Astrocyte of the cerebellum (primary cell): ENCODE results near the gene SERTAD2.

ENCODE experiments used
- DNase-seq: peaks from one replicate; pipeline ENCODE4 v3.0.0-alpha.2; 2011; ENCODE audit warnings: low read depth
- H3K4me3 ChIP-seq: 2 replicates; pipeline ENCODE4 v1.5.1; 2011; ENCODE audit warnings: mild to moderate bottlenecking, low read depth, low read length, moderate library complexity
- CTCF ChIP-seq: IDR thresholded peaks from 2 replicates; pipeline ENCODE4 v1.5.1; 2012; ENCODE audit warnings: low read length, low read depth, moderate library complexity, mild to moderate bottlenecking; ENCODE audit errors: missing control alignments
- in situ Hi-C: cut with HindIII; loops from 2 replicates; pipeline ENCODE4 v1.10.0; 2017; ENCODE audit warnings: low sequenced_read_pairs

Gene SERTAD2

GRCh38 chr2:64612575-64613195 is 41.0 kb downstream of the SERTAD2 start:
- TF ChIP-seq CTCF = no peak
- H3K4me3 ChIP-seq = no peak overlapping the region
- no peak for DNase-seq
- in situ Hi-C loops = no loop called here

- DNase-seq = no peak
- in situ Hi-C loops = no loop called here
- no peak overlapping the region for H3K4me3 ChIP-seq
- TF ChIP-seq CTCF = no peak
Observed at GRCh38 chr2:64610316-64610855, 43.3 kb downstream of the SERTAD2 start.

- TF ChIP-seq CTCF = no peak
- in situ Hi-C loops = no loop called here
- H3K4me3 ChIP-seq = peak overlapping the region; percentile 33
- DNase-seq = no peak
Observed at GRCh38 chr2:64609942-64610281, 43.8 kb downstream of the SERTAD2 start.

GRCh38 chr2:64609227-64609941 is 44.3 kb downstream of the SERTAD2 start:
- peak; percentile 1 for TF ChIP-seq CTCF
- no peak for DNase-seq
- peak overlapping the region; percentile 33 for H3K4me3 ChIP-seq
- in situ Hi-C loops = no loop called here

- no peak for TF ChIP-seq CTCF
- H3K4me3 ChIP-seq = peak overlapping the region; percentile 24
- DNase-seq = no peak
- in situ Hi-C loops = no loop called here
Observed at GRCh38 chr2:64608867-64609226, 44.9 kb downstream of the SERTAD2 start.

GRCh38 chr2:64607381-64608304 is 46.1 kb downstream of the SERTAD2 start:
- in situ Hi-C loops = no loop called here
- DNase-seq = no peak
- H3K4me3 ChIP-seq = no peak overlapping the region
- no peak for TF ChIP-seq CTCF
